K562 (cell line): ENCODE results near the gene DNAJC1. TPM values are rescaled to one million over a fixed set of nuclear protein-coding genes. Genes with fewer than 3 reads are reported as not detected.

Experiments used
- ATAC-seq: fragments of 200-7000 bp; cut with Tn5 transposase; 3 replicates; pipeline ENCODE4 v1.9.1; 2020; ENCODE audit warnings: moderate library complexity
- BruUV-seq: library from RNA; stranded (reverse); fragments of 400-500 nt; replicated peaks from 2 replicates; lab custom pipeline; 2021; lab: Mats Ljungman, UMichigan
- CTCF ChIA-PET: fragments of 300-600 bp; formaldehyde crosslinking; extraction: SDS; loops from one replicate; lab custom pipeline; 2021; ENCODE audit warnings: low intra/inter-chr PET ratio; lab: Yijun Ruan, JAX
- POLR2A ChIA-PET: fragments of 300-600, 350-650 bp; sonication (Branson Sonifier 250); formaldehyde crosslinking; extraction: SDS; loops from one replicate; lab custom pipeline; 2021; ENCODE audit warnings: antibody characterized with exemption, inconsistent platforms; lab: Yijun Ruan, JAX
- DNase-seq, 4 experiments: peaks; one replicate each; pipeline versions ENCODE4 v3.0.0 to v3.0.0-alpha.2; 2011 to 2018; ENCODE audit warnings: low spot score in 3 of 4, mixed read lengths in 3 of 4; ENCODE audit errors: extremely low read depth in 1 of 4
- FAIRE-seq: peaks from 2 replicates; lab custom pipeline; 2011; peaks lifted over from hg19 to GRCh38; lab: Jason Lieb, UNC
- H2AFZ ChIP-seq: 2 replicates; pipeline ENCODE4 v1.6.0; 2011; ENCODE audit warnings: low read depth, low read length, control low read depth, inconsistent platforms
- H3K27ac ChIP-seq: fragments of 200-600 bp; 3 replicates; pipeline ENCODE4 v1.8.0; 2011; ENCODE audit warnings: low read depth, mild to moderate bottlenecking, control low read depth, inconsistent platforms, low read length, moderate library complexity, mixed read lengths; ENCODE audit errors: extremely low read depth
- H3K27me3 ChIP-seq, 2 experiments: fragments of 300-600 bp in 1 of 2; 2 replicates in 1 of 2; 3 replicates in 1 of 2; pipeline versions ENCODE4 v1.6.0 to v1.8.0; 2011; ENCODE audit warnings: inconsistent platforms in 2 of 2, low read length in 2 of 2, mild to moderate bottlenecking in 1 of 2, mixed read lengths in 1 of 2, moderate library complexity in 1 of 2; ENCODE audit not compliant: control insufficient read depth in 2 of 2, insufficient read depth in 2 of 2
- H3K36me3 ChIP-seq: fragments of 300-600 bp; 3 replicates; pipeline ENCODE4 v1.8.0; 2011; ENCODE audit warnings: mild to moderate bottlenecking, low read length, inconsistent platforms; ENCODE audit not compliant: control insufficient read depth, insufficient read depth
- H3K4me1 ChIP-seq, 2 experiments: fragments of 200-600 bp in 1 of 2; replicated peaks in 1 of 2; 2 replicates in 1 of 2; 3 replicates in 1 of 2; pipeline versions ENCODE4 v1.5.1 to v1.8.0; 2011; ENCODE audit warnings: inconsistent platforms in 2 of 2, low read length in 2 of 2, mild to moderate bottlenecking in 1 of 2, mixed read lengths in 1 of 2, moderate library complexity in 1 of 2; ENCODE audit not compliant: control insufficient read depth in 2 of 2, insufficient read depth in 2 of 2
- H3K4me2 ChIP-seq: 2 replicates; pipeline ENCODE4 v1.6.1; 2011; ENCODE audit warnings: low read length, control low read depth, inconsistent platforms, mixed read lengths; ENCODE audit not compliant: insufficient read depth
- H3K4me3 ChIP-seq: fragments of 200-600 bp; sonication (generic), shearing (Covaris generic); 2 replicates; pipeline ENCODE4 v1.5.1; 2016; ENCODE audit warnings: control low read depth, inconsistent platforms
- H3K79me2 ChIP-seq: fragments of 200-600 bp; 3 replicates; pipeline ENCODE4 v1.8.0; 2011; ENCODE audit warnings: low read length, inconsistent platforms; ENCODE audit not compliant: control insufficient read depth, insufficient read depth
- H3K9ac ChIP-seq, 2 experiments: 2 replicates each; pipeline versions ENCODE4 v1.6.0 to v1.6.1; 2011; ENCODE audit warnings: low read depth in 2 of 2, low read length in 2 of 2, control low read depth in 1 of 2, inconsistent platforms in 1 of 2, mild to moderate bottlenecking in 1 of 2, mixed read lengths in 1 of 2; ENCODE audit not compliant: insufficient read depth in 1 of 2
- H3K9me1 ChIP-seq: one replicate; pipeline ENCODE4 v1.6.0; 2011; ENCODE audit warnings: inconsistent platforms, mild to moderate bottlenecking, low read length, moderate library complexity; ENCODE audit not compliant: control insufficient read depth, insufficient read depth
- H3K9me3 ChIP-seq: replicated peaks from 2 replicates; pipeline ENCODE4 v1.5.1; 2011; ENCODE audit warnings: low read depth, low read length, inconsistent platforms; ENCODE audit not compliant: control insufficient read depth, insufficient read depth
- H4K20me1 ChIP-seq: replicated peaks from 2 replicates; pipeline ENCODE4 v1.6.1; 2011; ENCODE audit warnings: low read length, inconsistent platforms, mixed read lengths; ENCODE audit not compliant: control insufficient read depth, insufficient read depth
- ARID1B ChIP-seq: fragments of 450-650 bp; IDR thresholded peaks from 2 replicates; pipeline ENCODE4 v1.6.1; 2016; ENCODE audit warnings: antibody characterized with exemption, mild to moderate bottlenecking, inconsistent platforms
- ATF3 ChIP-seq, 2 experiments: fragments of 450-650 bp in 1 of 2; sonication (generic) in 1 of 2; formaldehyde crosslinking in 1 of 2; IDR thresholded peaks in 1 of 2; conservative IDR thresholded peaks in 1 of 2; 2 replicates each; pipeline versions ENCODE4 v1.6.1 to v1.8.1; 2016 to 2023; ENCODE audit warnings: mild to moderate bottlenecking in 2 of 2, moderate library complexity in 2 of 2, inconsistent platforms in 1 of 2, missing genetic modification reagents in 1 of 2
- ATF7 ChIP-seq: fragments of 450-650 bp; IDR thresholded peaks from 2 replicates; pipeline ENCODE4 v1.7.1; 2014; ENCODE audit warnings: mild to moderate bottlenecking, moderate library complexity
- BHLHE40 ChIP-seq: IDR thresholded peaks from 2 replicates; pipeline ENCODE4 v1.6.1; 2011; ENCODE audit warnings: low read length, improper control_type of control experiment
- CBFA2T3 ChIP-seq: fragments of 450-650 bp; IDR thresholded peaks from 2 replicates; pipeline ENCODE4 v1.6.1; 2017
- CBX5 ChIP-seq: IDR thresholded peaks from 2 replicates; pipeline ENCODE4 v1.6.1; 2014; ENCODE audit warnings: low read depth, borderline replicate concordance
- CTBP1 ChIP-seq: fragments of 450-650 bp; IDR thresholded peaks from 2 replicates; pipeline ENCODE4 v1.6.1; 2016; ENCODE audit warnings: borderline replicate concordance
- DPF2 ChIP-seq: fragments of 450-650 bp; IDR thresholded peaks from 2 replicates; pipeline ENCODE4 v1.6.1; 2016
- FOSL1 ChIP-seq: fragments of 200-800 bp; sonication (Bioruptor generic); conservative IDR thresholded peaks from 2 replicates; pipeline ENCODE4 v1.6.1; 2016; ENCODE audit warnings: missing genetic modification characterization, missing compliant biosample characterization
- JUN ChIP-seq, 2 experiments: sonication (generic) in 1 of 2; formaldehyde crosslinking in 1 of 2; IDR thresholded peaks; 2 replicates each; pipeline versions ENCODE4 v1.6.1 to v1.8.0; 2012 to 2022; ENCODE audit warnings: borderline replicate concordance in 2 of 2, mild to moderate bottlenecking in 2 of 2, improper control_type of control experiment in 1 of 2, low read depth in 1 of 2, low read length in 1 of 2, missing genetic modification reagents in 1 of 2
- MAFF ChIP-seq: IDR thresholded peaks from 2 replicates; pipeline ENCODE4 v1.6.1; 2012; ENCODE audit warnings: low read length, improper control_type of control experiment
- NFRKB ChIP-seq: fragments of 450-650 bp; IDR thresholded peaks from 2 replicates; pipeline ENCODE4 v1.6.1; 2016; ENCODE audit warnings: low read depth
- RCOR1 ChIP-seq, 2 experiments: IDR thresholded peaks; 2 replicates each; pipeline ENCODE4 v1.6.1; 2012; ENCODE audit warnings: low read depth in 2 of 2, low read length in 2 of 2, borderline replicate concordance in 1 of 2, improper control_type of control experiment in 1 of 2
- SMARCA4 ChIP-seq: fragments of 450-650 bp; IDR thresholded peaks from 2 replicates; pipeline ENCODE4 v1.6.1; 2016
- SMARCE1 ChIP-seq: fragments of 450-650 bp; IDR thresholded peaks from 2 replicates; pipeline ENCODE4 v1.7.1; 2016; ENCODE audit warnings: mild to moderate bottlenecking
- SOX6 ChIP-seq: fragments of 450-650 bp; IDR thresholded peaks from 2 replicates; pipeline ENCODE4 v1.6.1; 2014; ENCODE audit warnings: mild to moderate bottlenecking
- SUPT5H ChIP-seq: fragments of 450-650 bp; IDR thresholded peaks from 2 replicates; pipeline ENCODE4 v1.6.1; 2016
- TBL1XR1 ChIP-seq, 2 experiments: IDR thresholded peaks; 2 replicates each; pipeline ENCODE4 v1.6.1; 2012; ENCODE audit warnings: improper control_type of control experiment in 2 of 2, low read length in 2 of 2, mild to moderate bottlenecking in 1 of 2
- TEAD4 ChIP-seq, 2 experiments: sonication (generic) in 1 of 2; formaldehyde crosslinking in 1 of 2; IDR thresholded peaks; 2 replicates each; pipeline versions ENCODE4 v1.6.1 to v1.8.0; 2012 to 2022; ENCODE audit warnings: borderline replicate concordance in 1 of 2, inconsistent platforms in 1 of 2, low read length in 1 of 2, mild to moderate bottlenecking in 1 of 2, missing genetic modification reagents in 1 of 2
- TRIM24 ChIP-seq, 2 experiments: fragments of 450-650 bp; IDR thresholded peaks; 2 replicates each; pipeline ENCODE4 v1.6.1; 2016
- ZFP30 ChIP-seq: fragments of 250-450 bp; sonication (Bioruptor Pico); IDR thresholded peaks from 2 replicates; pipeline ENCODE4 v1.8.0; 2022; ENCODE audit warnings: moderate library complexity, mild to moderate bottlenecking, inconsistent platforms, borderline replicate concordance
- WGBS: fragments of 100-300 bp; shearing (Covaris generic); methylation state at CpG from one replicate; pipeline ENCODE4 v1.1.6; 2016; ENCODE audit warnings: low coverage, mixed read lengths; ENCODE audit not compliant: insufficient coverage; ENCODE audit errors: missing lambda C conversion rate; 5-methylcytosine and 5-hydroxymethylcytosine counted together
- in situ Hi-C: fragments of 300-500 bp; cut with MboI; formaldehyde crosslinking; loops from 4 replicates; pipeline ENCODE4 v1.15.0; 2018; ENCODE audit warnings: inconsistent platforms, mixed read lengths
- intact Hi-C: fragments of 100-400 bp; cut with micrococcal nuclease; formaldehyde crosslinking; loops from 2 replicates; pipeline ENCODE4 v1.14.2; 2022
- polyA plus RNA-seq, 8 experiments: library from polyadenylated mRNA; depleted of rRNA in 4 of 8; stranded (reverse) in 5 of 8; unstranded in 3 of 8; fragments of >200 nt; fragmentation: Nextera tagmentation in 2 of 8; fragmentation: Illumina TruSeq in 1 of 8; extraction: Ambion mirVana in 2 of 8; extraction: Trizol in 1 of 8; gene quantifications; 2 replicates each; pipeline versions ENCODE4 v1.2.1 to v1.2.3, GENCODE V29; 2011 to 2014; ENCODE audit warnings: inconsistent platforms in 1 of 8, missing spikeins in 1 of 8
- total RNA-seq, 7 experiments: library from RNA; depleted of rRNA in 6 of 7; stranded (reverse); fragments of >200 nt in 6 of 7; fragmentation: Illumina TruSeq in 2 of 7; extraction: Trizol in 2 of 7; gene quantifications; 2 replicates each; pipeline versions ENCODE4 v1.2.1 to v1.2.3, GENCODE V29; 2011 to 2021; ENCODE audit warnings: low replicate concordance in 1 of 7
- TF ChIP-seq, protein P1 (sequence below): fragments of 450-650 bp; IDR thresholded peaks from 2 replicates; pipeline ENCODE4 v1.6.1; 2016; ENCODE audit warnings: low read depth, mild to moderate bottlenecking, moderate library complexity

DNAJC1 gene
- total and polyA plus RNA-seq, 9 of the 15 experiments (the other 6 are each of a cell fraction or from before 2014, with no cell fraction given): 5.4 to 77.6 (median 40.3) TPM

DNA sequence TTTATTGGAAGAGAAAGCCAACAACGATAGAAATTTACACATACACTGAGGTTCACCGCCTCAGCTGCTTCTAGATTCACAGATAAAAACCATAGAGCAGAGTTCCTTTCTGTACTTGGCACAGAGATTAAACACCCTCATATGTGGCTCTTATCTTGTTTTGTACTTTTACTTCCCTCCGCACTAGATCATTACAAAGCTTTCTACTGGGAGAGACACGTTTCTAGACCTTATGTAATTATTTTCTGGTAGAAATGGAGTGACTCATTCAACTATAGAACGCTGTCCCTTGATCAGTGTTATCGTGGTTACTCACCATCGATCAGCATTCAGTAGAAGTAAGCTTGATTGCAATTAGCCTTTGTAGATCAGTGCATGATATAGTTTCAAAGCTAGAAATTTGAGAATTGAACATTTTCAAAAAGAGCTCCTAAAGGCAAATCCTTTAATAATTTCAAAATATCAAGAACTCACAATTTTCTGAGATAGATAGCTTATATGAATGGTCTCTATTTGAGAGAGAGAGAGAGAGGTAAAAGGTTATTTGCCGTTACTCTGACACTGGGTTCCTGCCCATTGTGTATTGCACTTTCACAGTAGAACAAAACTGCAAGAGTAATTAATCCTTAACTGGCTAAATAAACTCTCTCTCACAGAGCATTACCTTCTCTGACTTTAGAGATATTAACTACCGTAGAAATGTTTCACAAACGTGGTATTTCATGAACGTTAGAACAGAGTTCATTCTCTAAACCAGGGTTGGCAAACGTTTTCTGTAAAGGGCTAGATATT is 26.1 kb upstream of the DNAJC1 start:
- H3K9ac ChIP-seq: no peak overlapping the region
- DNase-seq (peak in 1 of 4 experiments; percentile 16), FAIRE-seq (no peak), ATAC-seq (peak; percentile 37)
- POLR2A ChIA-PET: interaction anchor here (0.9 to 1.1 kb wide), 3 partner anchors 14 to 26 kb away, joined by 3 read pairs; partner anchors contain the start of gene DNAJC1
- peak overlapping the region; percentile 51; the same call in 1 of the 2 replicates for H2AFZ ChIP-seq
- in situ Hi-C loops (no loop called here), intact Hi-C loops (no loop called here)
- H3K27me3 ChIP-seq: no peaks in the 10 kb centered on the region
- no peaks in the 10 kb centered on the region for H3K36me3 ChIP-seq
- no peaks in the 10 kb centered on the region for H4K20me1 ChIP-seq
- peaks cover 0 to 8% of the 10 kb centered on the region in 2 experiments; a peak in 3 of 5 replicates for H3K4me1 ChIP-seq
- H3K79me2 ChIP-seq: no peaks in the 10 kb centered on the region
- no peaks in the 10 kb centered on the region for H3K9me1 ChIP-seq
- no TSS peak for BruUV-seq
- CTCF ChIA-PET: no interaction called here
- 19% methylated on average over 12 of the region's 12 CpGs for WGBS
- no peak overlapping the region for H3K4me3 ChIP-seq
- H3K4me2 ChIP-seq: no peak overlapping the region
- H3K9me3 ChIP-seq: 0 out of 2 replicates have a peak, but pooled peaks cover 8% of the 10 kb centered on the region
- no peak overlapping the region for H3K27ac ChIP-seq
- TF ChIP-seq SMARCE1 (peak; percentile 67; the same call in 1 of the 2 replicates), CBFA2T3 (0 out of 2 replicates have a peak, but pooled peaks have one; percentile 23), BHLHE40 (peak; percentile 43; the same call in 1 of the 2 replicates), NFRKB (no peak), RCOR1 (IDR thresholded peaks at IDR 0.05; ENCODE audit: borderline replicate concordance in 1 of 2, low read depth in 2 of 2, low read length in 2 of 2) (peak in 1 of 2 experiments; percentile 57; a peak in 1 of 4 replicates), CBX5 (no peak), SMARCA4 (peak; percentile 64; the same call in 1 of the 2 replicates), ARID1B (peak; percentile 62), ZFP30 (CRISPR knock-in tag) (no peak), ATF7 (0 out of 2 replicates have a peak, but pooled peaks have one; percentile 22), FOSL1 (tag) (peak; percentile 82), DPF2 (peak; percentile 46), TRIM24 (IDR thresholded peaks at IDR 0.05) (0 out of 4 replicates have a peak, but pooled peaks of 1 of the 2 experiments have one; percentile 16), TBL1XR1 (IDR thresholded peaks at IDR 0.05; ENCODE audit: low read length in 2 of 2) (peak in 1 of 2 experiments; percentile 43; a peak in 2 of 4 replicates), TEAD4 (IDR thresholded peaks at IDR 0.05; ENCODE audit: low read length) (peak; percentile 29; the same call in 1 of the 2 replicates), TEAD4 (CRISPR knock-in tag; IDR thresholded peaks at IDR 0.05; ENCODE audit: borderline replicate concordance) (no peak), ATF3 (IDR thresholded peaks at IDR 0.05) (peak; percentile 51; the same call in 1 of the 2 replicates), ATF3 (CRISPR knock-in tag; conservative IDR thresholded peaks at IDR 0.05) (no peak), SUPT5H (no peak), CTBP1 (no peak), JUN (IDR thresholded peaks at IDR 0.05; ENCODE audit: borderline replicate concordance, low read depth, low read length) (peak; percentile 55; the same call in 1 of the 2 replicates), JUN (CRISPR knock-in tag; IDR thresholded peaks at IDR 0.05; ENCODE audit: borderline replicate concordance) (no peak), MAFF (no peak), SOX6 (peak; percentile 77; the same call in 1 of the 2 replicates)
- TF ChIP-seq, protein P1, sequence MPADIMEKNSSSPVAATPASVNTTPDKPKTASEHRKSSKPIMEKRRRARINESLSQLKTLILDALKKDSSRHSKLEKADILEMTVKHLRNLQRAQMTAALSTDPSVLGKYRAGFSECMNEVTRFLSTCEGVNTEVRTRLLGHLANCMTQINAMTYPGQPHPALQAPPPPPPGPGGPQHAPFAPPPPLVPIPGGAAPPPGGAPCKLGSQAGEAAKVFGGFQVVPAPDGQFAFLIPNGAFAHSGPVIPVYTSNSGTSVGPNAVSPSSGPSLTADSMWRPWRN: 0 out of 2 replicates have a peak, but pooled peaks have one; percentile 22
